Measurements from ENCODE around the gene GYS2.

GYS2 gene

DNA sequence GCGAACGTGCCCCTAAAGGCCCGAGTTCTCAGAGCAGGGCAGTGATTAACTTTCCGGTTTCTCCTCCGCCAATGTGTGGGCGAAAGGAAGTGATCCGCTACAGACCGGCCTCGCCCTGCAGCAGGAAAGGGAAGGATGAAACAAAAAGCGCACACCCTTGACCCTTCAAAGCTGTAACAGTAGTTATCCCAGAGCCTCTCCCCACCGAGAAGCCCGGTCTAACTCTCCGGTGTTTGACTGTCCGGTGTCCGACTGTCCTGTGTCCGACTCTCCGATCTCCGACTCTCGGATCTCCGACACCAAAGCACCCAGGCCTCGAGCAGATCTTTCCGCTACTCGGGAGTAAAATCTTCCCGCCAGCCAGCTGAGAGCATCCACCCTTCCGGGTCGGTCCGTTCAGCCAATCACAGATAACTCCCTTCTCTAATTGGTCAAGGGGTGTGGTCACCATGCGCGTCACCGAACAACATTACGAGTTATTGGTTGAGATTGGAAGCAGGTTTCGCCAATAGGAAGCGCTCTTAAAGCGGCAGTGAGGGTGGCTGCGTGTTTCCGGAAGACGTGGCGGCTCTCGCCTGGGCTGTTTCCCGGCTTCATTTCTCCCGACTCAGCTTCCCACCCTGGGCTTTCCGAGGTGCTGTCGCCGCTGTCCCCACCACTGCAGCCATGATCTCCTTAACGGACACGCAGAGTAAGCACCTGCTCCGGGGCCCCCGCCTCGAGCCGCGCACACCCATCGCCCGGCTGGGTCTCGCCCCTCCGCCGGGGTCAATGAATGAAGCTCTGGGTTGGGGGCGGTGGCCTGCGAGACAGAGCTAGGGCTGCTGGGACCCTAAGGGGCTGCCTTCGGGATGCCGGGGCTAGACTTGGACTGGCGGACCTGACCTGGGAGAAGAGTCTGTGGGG, 103.1 kb downstream of the GYS2 start, which contains the start of the genes GOLT1B and RECQL:
GOLT1B (plus strand) TSS at position 532 of the 906 bp plus-strand sequence; CDS start at position 667, 135 bp downstream.
RECQL (minus strand) TSS at position 378 of the 906 bp plus-strand sequence. CDS start 2,065 bp downstream, outside the sequence.
- peak; percentile 65 for DNase-seq

DNA sequence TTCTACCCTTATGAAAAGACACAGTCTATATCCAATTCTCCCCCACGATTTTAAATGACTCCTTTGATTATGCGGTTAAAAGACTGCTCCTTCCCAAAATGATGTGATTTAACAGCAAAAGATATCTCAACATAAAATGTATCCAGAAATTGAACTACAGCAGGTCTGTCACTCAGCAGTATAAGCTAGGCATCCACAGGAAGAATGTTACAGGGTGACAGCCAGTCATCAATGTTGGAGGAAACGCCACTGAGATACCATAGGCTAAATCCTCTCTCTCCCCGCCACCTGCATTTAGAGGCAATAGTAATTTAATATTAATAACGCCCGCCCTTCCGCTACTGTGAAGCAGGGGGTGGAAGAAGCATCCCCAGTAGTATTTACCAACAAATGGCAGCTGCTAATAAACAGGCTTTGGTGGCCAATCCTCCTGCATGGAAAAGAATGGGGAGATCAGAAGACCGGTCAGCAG, 103.8 kb downstream of the GYS2 start:
- peak; percentile 8 for DNase-seq

DNA sequence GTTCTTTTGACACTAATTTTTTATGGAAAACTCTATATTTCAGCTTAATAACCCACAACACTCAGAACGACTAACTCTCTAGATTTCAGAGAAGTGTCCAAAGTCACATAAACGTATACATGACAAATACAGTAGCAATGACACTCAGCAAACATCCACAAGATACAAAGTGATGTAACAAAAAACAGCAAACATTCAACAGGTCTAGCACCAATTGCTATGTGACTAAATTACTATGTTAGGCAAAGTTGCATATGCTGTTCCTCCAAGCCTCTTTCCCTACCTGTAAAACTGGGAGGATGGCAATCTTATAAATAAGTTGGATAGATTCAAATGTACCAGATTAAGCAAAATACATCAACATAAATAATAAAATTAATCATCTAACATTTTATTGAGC, 104.9 kb downstream of the GYS2 start:
- DNase-seq = no peak
